HL-60 (cell line): ENCODE measurements around the gene MICU2.

Experiments
- GABPA ChIP-seq: IDR thresholded peaks from 2 replicates; pipeline ENCODE4 v1.6.1; 2012; ENCODE audit warnings: low read depth
- POLR2AphosphoS5 ChIP-seq: IDR thresholded peaks from 2 replicates; pipeline ENCODE4 v1.6.1; 2012; ENCODE audit warnings: low read depth
- TF ChIP-seq, protein P1 (sequence below): IDR thresholded peaks from one replicate; pipeline ENCODE4 v1.5.1; 2011; ENCODE audit warnings: low read length, control low read depth, inconsistent platforms; ENCODE audit not compliant: insufficient read depth

DNA sequence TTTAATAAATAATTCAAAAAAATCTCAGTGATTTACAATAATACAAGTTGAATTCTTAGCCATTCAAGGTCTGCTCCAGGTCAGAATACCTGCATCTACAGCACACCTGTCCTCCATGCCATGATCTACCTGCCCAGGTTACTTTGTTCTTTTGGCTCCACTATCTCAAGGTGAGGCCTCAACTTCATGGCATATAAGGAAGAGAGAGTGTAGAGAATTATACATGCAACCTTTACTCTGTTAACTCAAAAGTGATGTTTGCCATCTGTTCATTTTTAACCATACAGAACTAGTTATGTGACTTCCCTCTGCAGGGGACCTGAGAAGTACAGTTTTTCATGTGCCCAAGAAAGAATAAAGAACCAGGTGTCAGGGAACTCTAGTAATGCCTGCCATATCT, 28.2 kb upstream of the MICU2 start:
- TF ChIP-seq, protein P1, sequence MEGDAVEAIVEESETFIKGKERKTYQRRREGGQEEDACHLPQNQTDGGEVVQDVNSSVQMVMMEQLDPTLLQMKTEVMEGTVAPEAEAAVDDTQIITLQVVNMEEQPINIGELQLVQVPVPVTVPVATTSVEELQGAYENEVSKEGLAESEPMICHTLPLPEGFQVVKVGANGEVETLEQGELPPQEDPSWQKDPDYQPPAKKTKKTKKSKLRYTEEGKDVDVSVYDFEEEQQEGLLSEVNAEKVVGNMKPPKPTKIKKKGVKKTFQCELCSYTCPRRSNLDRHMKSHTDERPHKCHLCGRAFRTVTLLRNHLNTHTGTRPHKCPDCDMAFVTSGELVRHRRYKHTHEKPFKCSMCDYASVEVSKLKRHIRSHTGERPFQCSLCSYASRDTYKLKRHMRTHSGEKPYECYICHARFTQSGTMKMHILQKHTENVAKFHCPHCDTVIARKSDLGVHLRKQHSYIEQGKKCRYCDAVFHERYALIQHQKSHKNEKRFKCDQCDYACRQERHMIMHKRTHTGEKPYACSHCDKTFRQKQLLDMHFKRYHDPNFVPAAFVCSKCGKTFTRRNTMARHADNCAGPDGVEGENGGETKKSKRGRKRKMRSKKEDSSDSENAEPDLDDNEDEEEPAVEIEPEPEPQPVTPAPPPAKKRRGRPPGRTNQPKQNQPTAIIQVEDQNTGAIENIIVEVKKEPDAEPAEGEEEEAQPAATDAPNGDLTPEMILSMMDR: no peak
- TF ChIP-seq GABPA (no peak), POLR2AphosphoS5 (no peak)
